ENCODE results near the gene NOS1AP. TPM values are rescaled to one million over a fixed set of nuclear protein-coding genes. Genes with fewer than 3 reads are reported as not detected.

Gene NOS1AP
- total and polyA plus RNA-seq, 9 of the 15 experiments (the other 6 are each of a cell fraction or from before 2014, with no cell fraction given) = 0.07 to 1.5 (median 0.22) TPM

- no peak for TF ChIP-seq E2F1 (CRISPR knock-in tag; IDR thresholded peaks at IDR 0.05)
- TF ChIP-seq SLC30A9 (CRISPR knock-in tag; IDR thresholded peaks at IDR 0.05) = no peak
- TF ChIP-seq ZNF592 (IDR thresholded peaks at IDR 0.05) = peak; percentile 73
- peak; percentile 78; the same call in 1 of the 2 replicates for TF ChIP-seq ZNF274 (IDR thresholded peaks at IDR 0.05; ENCODE audit: borderline replicate concordance, low read depth, low read length)
- TF ChIP-seq CREB1 (IDR thresholded peaks at IDR 0.05) = peak; percentile 83
- TF ChIP-seq CREB1 (CRISPR knock-in tag; IDR thresholded peaks at IDR 0.05) = no peak
- no peak for TF ChIP-seq TRIM25 (IDR thresholded peaks at IDR 0.05; ENCODE audit: borderline replicate concordance)
- TF ChIP-seq ELF4 (CRISPR knock-in tag; IDR thresholded peaks at IDR 0.05) = 0 out of 2 replicates have a peak, but pooled peaks have one; percentile 58
- TF ChIP-seq SREBF1 (IDR thresholded peaks at IDR 0.05; ENCODE audit: borderline replicate concordance, low read depth, low read length) = no peak
- TF ChIP-seq E2F8 (IDR thresholded peaks at IDR 0.05; ENCODE audit: low read depth, partially characterized antibody) = no peak
- TF ChIP-seq STAT5B (CRISPR knock-in tag; IDR thresholded peaks at IDR 0.05) = no peak
- no peak for TF ChIP-seq ZC3H11A (IDR thresholded peaks at IDR 0.05; ENCODE audit: low read depth, low read length)
- peak; percentile 89 to 99 for TF ChIP-seq ARNT (IDR thresholded peaks at IDR 0.05)
- peak; percentile 51; the same call in 1 of the 2 replicates for TF ChIP-seq ARID3A (IDR thresholded peaks at IDR 0.05; ENCODE audit: borderline replicate concordance, low read depth, low read length)
- no peak for TF ChIP-seq POLR2A (conservative IDR thresholded peaks at IDR 0.05)
Observed at GRCh38 chr1:162386292-162387225, 317.1 kb downstream of the NOS1AP start (continued).
